AG08396 (cell line): ENCODE measurements around the gene PSMD8.
A peak's percentile ranks its signal among the peaks of the same experiment; 100 is the strongest.
"Not testable (repeated sequence)": the region's sequence is repeated elsewhere in the genome, so short reads cannot be mapped to it uniquely, and the experiment has no call there.

Experiments used
- DNase-seq: peaks from one replicate; pipeline ENCODE4 v3.0.0; 2012; ENCODE audit warnings: low spot score, mixed read lengths

The PSMD8 gene

GRCh38 chr19:38362076-38362945 is 12.1 kb upstream of the PSMD8 start:
- peak; percentile 87 for DNase-seq

GRCh38 chr19:38362946-38363688 is 11.3 kb upstream of the PSMD8 start:
- DNase-seq, result not testable (repeated sequence)

GRCh38 chr19:38367041-38367440 is 7.3 kb upstream of the PSMD8 start:
- DNase-seq, result no peak

- no peak for DNase-seq
Measured at GRCh38 chr19:38369584-38369983, 4.8 kb upstream of the PSMD8 start.

- DNase-seq, result no peak
Measured at GRCh38 chr19:38370299-38370698, 4.1 kb upstream of the PSMD8 start.

GRCh38 chr19:38371081-38371480 is 3.3 kb upstream of the PSMD8 start:
- DNase-seq, result no peak

GRCh38 chr19:38373907-38374331 is 452 bp upstream of the PSMD8 start:
- DNase-seq, result no peak

- DNase-seq, result no peak
Measured at GRCh38 chr19:38375098-38375493, 725 bp downstream of the PSMD8 start.

- no peak for DNase-seq
Measured at GRCh38 chr19:38375748-38376147, 1.4 kb downstream of the PSMD8 start.

GRCh38 chr19:38376576-38376975 is 2.2 kb downstream of the PSMD8 start:
- no peak for DNase-seq

- DNase-seq, result no peak
Measured at GRCh38 chr19:38377052-38377451, 2.7 kb downstream of the PSMD8 start.

GRCh38 chr19:38378866-38379265 is 4.5 kb downstream of the PSMD8 start:
- DNase-seq, result no peak

- DNase-seq, result no peak
Measured at GRCh38 chr19:38381138-38381537, 6.8 kb downstream of the PSMD8 start.

- no peak for DNase-seq
Measured at GRCh38 chr19:38383184-38383583, 8.8 kb downstream of the PSMD8 start.

GRCh38 chr19:38383743-38384142 is 9.4 kb downstream of the PSMD8 start:
- no peak for DNase-seq

GRCh38 chr19:38384209-38385027 is 10.0 kb downstream of the PSMD8 start:
- DNase-seq, result no peak

- no peak for DNase-seq
Measured at GRCh38 chr19:38385057-38385803, 10.9 kb downstream of the PSMD8 start.

- DNase-seq, result no peak
Measured at GRCh38 chr19:38385804-38386257, 11.5 kb downstream of the PSMD8 start.

- no peak for DNase-seq
Measured at GRCh38 chr19:38386300-38386970, 12.1 kb downstream of the PSMD8 start.

- no peak for DNase-seq
Measured at GRCh38 chr19:38386971-38387549, 12.7 kb downstream of the PSMD8 start.
